OCI-LY1 (cell line): ENCODE data around the gene EML2.

ENCODE experiments used
- H2AFZ ChIP-seq: fragments of 200-600 bp; sonication (generic), shearing (Covaris generic); 2 replicates; pipeline ENCODE4 v1.6.0; 2014; ENCODE audit warnings: antibody characterized with exemption, mild to moderate bottlenecking, low read length
- H3F3A ChIP-seq: fragments of 200-600 bp; sonication (generic), shearing (Covaris generic); 2 replicates; pipeline ENCODE4 v1.6.0; 2014; ENCODE audit warnings: mild to moderate bottlenecking, antibody characterized with exemption, low read length, moderate library complexity; ENCODE audit not compliant: insufficient read depth
- H3K27ac ChIP-seq: fragments of 200-600 bp; sonication (generic); 2 replicates; pipeline ENCODE4 v1.5.1; 2014; ENCODE audit warnings: low read length, mixed run types, mild to moderate bottlenecking, low read depth; ENCODE audit not compliant: poor library complexity, severe bottlenecking
- H3K27me3 ChIP-seq: fragments of 200-600 bp; sonication (generic); 2 replicates; pipeline ENCODE4 v1.6.0; 2014; ENCODE audit warnings: antibody characterized with exemption, mild to moderate bottlenecking, low read length, moderate library complexity; ENCODE audit not compliant: insufficient read depth
- H3K36me3 ChIP-seq: fragments of 200-600 bp; sonication (generic); 2 replicates; pipeline ENCODE4 v1.6.1; 2014; ENCODE audit warnings: mild to moderate bottlenecking, antibody characterized with exemption, low read length, moderate library complexity, mixed read lengths; ENCODE audit not compliant: insufficient read depth
- H3K4me1 ChIP-seq: fragments of 200-600 bp; sonication (generic); 2 replicates; pipeline ENCODE4 v1.5.1; 2014; ENCODE audit warnings: mild to moderate bottlenecking, low read length, moderate library complexity; ENCODE audit not compliant: insufficient read depth, severe bottlenecking
- H3K4me2 ChIP-seq: fragments of 200-600 bp; sonication (generic), shearing (Covaris generic); 2 replicates; pipeline ENCODE4 v1.6.1; 2014; ENCODE audit warnings: low read length
- H3K4me3 ChIP-seq: fragments of 200-600 bp; sonication (generic); 2 replicates; pipeline ENCODE4 v1.5.1; 2014; ENCODE audit warnings: low read length, low read depth, mild to moderate bottlenecking, mixed read lengths; ENCODE audit not compliant: poor library complexity, severe bottlenecking
- H3K79me2 ChIP-seq: fragments of 200-600 bp; shearing (Covaris generic); 2 replicates; pipeline ENCODE4 v1.6.1; 2016; ENCODE audit warnings: mixed run types, low read length, mixed read lengths; ENCODE audit not compliant: insufficient read depth
- H3K9ac ChIP-seq: fragments of 200-600 bp; sonication (generic), shearing (Covaris generic); 2 replicates; pipeline ENCODE4 v1.6.1; 2014; ENCODE audit warnings: mild to moderate bottlenecking, low read length, mixed read lengths
- H3K9me2 ChIP-seq: fragments of 200-600 bp; sonication (generic), shearing (Covaris generic); 2 replicates; pipeline ENCODE4 v1.6.1; 2014; ENCODE audit warnings: low read depth, mild to moderate bottlenecking, low read length, mixed read lengths
- H3K9me3 ChIP-seq: fragments of 200-600 bp; shearing (Covaris generic); 2 replicates; pipeline ENCODE4 v1.6.1; 2014; ENCODE audit warnings: low read length, mixed read lengths
- H4K20me1 ChIP-seq: fragments of 200-600 bp; sonication (generic), shearing (Covaris generic); 2 replicates; pipeline ENCODE4 v1.6.0; 2016; ENCODE audit warnings: mild to moderate bottlenecking, low read length; ENCODE audit not compliant: insufficient read depth
- EZH2 ChIP-seq: fragments of 200-600 bp; sonication (generic), shearing (Covaris generic); IDR thresholded peaks from 2 replicates; pipeline ENCODE4 v1.8.0; 2017; ENCODE audit warnings: borderline replicate concordance, mixed run types, mild to moderate bottlenecking, antibody characterized with exemption, low read length, moderate library complexity, mixed read lengths
- TF ChIP-seq, protein P1 (sequence below): fragments of 200-600 bp; sonication (generic), shearing (Covaris generic); IDR thresholded peaks from 2 replicates; pipeline ENCODE4 v1.5.1; 2017; ENCODE audit warnings: mild to moderate bottlenecking, antibody characterized with exemption, low read length, moderate library complexity, mixed read lengths

EML2 gene

DNA sequence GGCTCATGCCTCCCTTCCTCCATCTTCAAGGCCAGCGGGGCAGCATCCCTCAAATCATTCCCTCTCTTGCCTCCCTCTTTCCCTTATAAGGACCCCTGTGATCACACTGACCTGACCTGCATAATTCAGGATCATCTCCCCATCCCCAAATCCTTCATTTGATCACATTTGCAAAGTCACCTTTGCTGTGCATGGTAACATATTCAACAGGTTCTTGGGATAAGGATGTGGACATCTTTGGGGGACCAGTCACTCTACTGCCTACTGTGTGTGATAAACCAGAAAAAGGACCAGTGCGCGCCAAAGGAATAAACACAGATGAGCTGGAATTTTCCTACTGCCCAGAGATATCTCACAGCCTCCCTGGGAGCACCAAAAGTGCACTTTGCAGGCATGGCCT, 62.5 kb downstream of the EML2 start:
- Histone ChIP-seq H3K27me3 (no peaks in the 10 kb centered on the region), H3K9me2 (no peaks in the 10 kb centered on the region), H3K4me1 (peaks cover 9% of the 10 kb centered on the region), H3F3A (no peaks in the 10 kb centered on the region), H3K4me2 (no peak overlapping the region), H3K79me2 (0 out of 2 replicates have a peak, but pooled peaks cover 3% of the 10 kb centered on the region), H3K9me3 (no peaks in the 10 kb centered on the region), H3K4me3 (no peak overlapping the region), H3K27ac (no peak overlapping the region), H4K20me1 (no peaks in the 10 kb centered on the region), H2AFZ (no peak overlapping the region), H3K36me3 (no peaks in the 10 kb centered on the region; the same call in 1 of the 2 replicates), H3K9ac (no peak overlapping the region)
- TF ChIP-seq EZH2, result no peak

DNA sequence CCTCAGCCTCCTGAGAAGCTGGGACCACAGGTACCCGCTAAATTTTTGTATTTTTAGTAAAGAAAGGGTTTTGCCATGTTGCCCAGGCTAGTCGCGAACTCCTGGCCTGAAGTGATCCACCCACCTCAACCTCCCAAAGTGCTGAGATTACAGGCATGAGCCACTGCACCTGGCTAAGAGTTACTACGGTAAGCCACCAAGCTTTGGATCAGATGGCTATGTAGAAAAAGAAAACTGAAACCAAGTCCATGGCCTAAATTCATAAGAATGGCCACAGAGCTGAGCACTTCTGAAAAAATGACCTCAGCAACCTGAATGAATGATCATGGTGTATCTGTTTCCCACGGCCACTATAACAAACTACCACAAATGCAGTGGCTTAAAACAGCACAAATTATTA, 64.0 kb downstream of the EML2 start:
- no peak overlapping the region; the same call in 1 of the 2 replicates for H3K4me2 ChIP-seq
- no peaks in the 10 kb centered on the region for H3K9me2 ChIP-seq
- H2AFZ ChIP-seq, result no peak overlapping the region
- H3K9me3 ChIP-seq, result no peaks in the 10 kb centered on the region
- no peak for TF ChIP-seq EZH2
- TF ChIP-seq, protein P1, sequence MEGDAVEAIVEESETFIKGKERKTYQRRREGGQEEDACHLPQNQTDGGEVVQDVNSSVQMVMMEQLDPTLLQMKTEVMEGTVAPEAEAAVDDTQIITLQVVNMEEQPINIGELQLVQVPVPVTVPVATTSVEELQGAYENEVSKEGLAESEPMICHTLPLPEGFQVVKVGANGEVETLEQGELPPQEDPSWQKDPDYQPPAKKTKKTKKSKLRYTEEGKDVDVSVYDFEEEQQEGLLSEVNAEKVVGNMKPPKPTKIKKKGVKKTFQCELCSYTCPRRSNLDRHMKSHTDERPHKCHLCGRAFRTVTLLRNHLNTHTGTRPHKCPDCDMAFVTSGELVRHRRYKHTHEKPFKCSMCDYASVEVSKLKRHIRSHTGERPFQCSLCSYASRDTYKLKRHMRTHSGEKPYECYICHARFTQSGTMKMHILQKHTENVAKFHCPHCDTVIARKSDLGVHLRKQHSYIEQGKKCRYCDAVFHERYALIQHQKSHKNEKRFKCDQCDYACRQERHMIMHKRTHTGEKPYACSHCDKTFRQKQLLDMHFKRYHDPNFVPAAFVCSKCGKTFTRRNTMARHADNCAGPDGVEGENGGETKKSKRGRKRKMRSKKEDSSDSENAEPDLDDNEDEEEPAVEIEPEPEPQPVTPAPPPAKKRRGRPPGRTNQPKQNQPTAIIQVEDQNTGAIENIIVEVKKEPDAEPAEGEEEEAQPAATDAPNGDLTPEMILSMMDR, result no peak
- no peak overlapping the region for H3K9ac ChIP-seq
- H3K27ac ChIP-seq, result no peak overlapping the region
- H3K4me1 ChIP-seq, result peaks cover 14% of the 10 kb centered on the region
- no peaks in the 10 kb centered on the region for H3K27me3 ChIP-seq
- no peaks in the 10 kb centered on the region for H4K20me1 ChIP-seq
- H3F3A ChIP-seq, result no peaks in the 10 kb centered on the region
- H3K4me3 ChIP-seq, result no peak overlapping the region
- H3K79me2 ChIP-seq, result 0 out of 2 replicates have a peak, but pooled peaks cover 3% of the 10 kb centered on the region
- H3K36me3 ChIP-seq, result no peaks in the 10 kb centered on the region; the same call in 1 of the 2 replicates

DNA sequence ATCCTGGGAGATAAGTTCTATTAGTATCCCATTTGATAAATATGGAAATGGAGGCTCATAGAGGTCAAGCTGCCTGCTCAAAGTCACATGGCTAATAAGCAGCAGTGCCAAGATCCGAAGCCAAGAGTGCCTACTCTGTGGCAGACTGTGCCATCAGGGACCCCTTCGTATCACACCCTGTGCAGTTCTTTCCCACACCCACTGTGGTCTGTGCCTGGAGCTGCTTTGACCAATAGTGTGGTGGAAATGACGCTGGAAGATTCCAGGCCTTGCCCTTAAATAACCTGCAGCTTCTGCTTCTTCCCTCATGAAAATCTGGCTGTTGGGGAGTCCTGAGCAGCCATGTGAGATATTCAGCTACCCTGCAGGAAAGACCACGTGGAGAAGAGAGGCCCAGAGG, 64.7 kb downstream of the EML2 start:
- H4K20me1 ChIP-seq, result no peaks in the 10 kb centered on the region
- H3K4me3 ChIP-seq, result no peak overlapping the region
- TF ChIP-seq EZH2, result no peak
- no peak overlapping the region for H3K4me2 ChIP-seq
- H3K27me3 ChIP-seq, result no peaks in the 10 kb centered on the region
- H3K9ac ChIP-seq, result no peak overlapping the region
- H3K9me3 ChIP-seq, result no peaks in the 10 kb centered on the region
- H3K27ac ChIP-seq, result peak overlapping the region; percentile 0
- no peaks in the 10 kb centered on the region for H3K9me2 ChIP-seq
- no peaks in the 10 kb centered on the region; the same call in 1 of the 2 replicates for H3F3A ChIP-seq
- no peaks in the 10 kb centered on the region; the same call in 1 of the 2 replicates for H3K36me3 ChIP-seq
- peaks cover 21% of the 10 kb centered on the region for H3K4me1 ChIP-seq
- H2AFZ ChIP-seq, result no peak overlapping the region
- H3K79me2 ChIP-seq, result 0 out of 2 replicates have a peak, but pooled peaks cover 3% of the 10 kb centered on the region

DNA sequence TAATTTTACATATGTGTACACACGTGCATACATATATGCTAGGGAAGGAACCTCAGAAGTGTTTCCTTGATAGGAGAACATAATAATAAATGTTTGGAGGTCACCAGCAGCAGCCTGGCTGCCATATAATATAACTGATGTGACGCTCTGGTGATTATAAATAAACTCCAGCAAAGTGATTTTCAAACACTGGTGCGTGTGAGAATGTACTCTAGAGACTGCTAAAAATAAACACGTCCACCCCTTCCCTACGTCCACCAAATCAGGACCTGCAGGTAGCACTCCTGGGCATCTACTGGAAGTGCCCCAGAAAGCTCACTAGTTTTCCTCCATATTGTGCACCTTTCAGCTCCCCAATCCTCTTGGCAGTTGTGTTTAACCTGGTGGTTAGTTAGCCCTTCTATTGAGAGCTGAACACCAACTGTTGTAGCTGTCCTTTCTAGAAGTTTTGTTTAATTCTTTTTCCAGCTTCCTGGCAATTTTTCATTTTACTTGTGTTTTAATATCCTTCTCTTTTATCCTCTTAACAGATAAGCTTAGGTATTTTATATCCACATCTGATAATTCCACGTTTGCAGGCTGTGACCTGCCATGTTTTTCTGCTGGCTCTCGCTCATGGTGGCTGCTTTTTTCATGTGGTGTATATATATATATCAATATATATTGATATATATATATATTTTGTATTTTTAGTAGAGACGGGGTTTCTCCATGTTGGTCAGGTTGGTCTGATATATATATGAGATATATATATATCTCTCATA, 67.6 kb downstream of the EML2 start:
- Histone ChIP-seq H3K4me3 (no peak overlapping the region), H3F3A (no peaks in the 10 kb centered on the region; the same call in 1 of the 2 replicates)
- TF ChIP-seq, protein P1, result no peak
- no peak for TF ChIP-seq EZH2

More for the DNA sequence above, 67.6 kb downstream of the EML2 start:
- no peaks in the 10 kb centered on the region; the same call in 1 of the 2 replicates for H3K36me3 ChIP-seq
- no peak overlapping the region for H3K27ac ChIP-seq
- H3K9ac ChIP-seq, result no peak overlapping the region
- no peaks in the 10 kb centered on the region for H3K9me3 ChIP-seq
- peaks cover 22% of the 10 kb centered on the region for H3K4me1 ChIP-seq
- H3K9me2 ChIP-seq, result no peaks in the 10 kb centered on the region
- H2AFZ ChIP-seq, result no peak overlapping the region
- H3K27me3 ChIP-seq, result no peaks in the 10 kb centered on the region
- no peak overlapping the region for H3K4me2 ChIP-seq
- 0 out of 2 replicates have a peak, but pooled peaks cover 3% of the 10 kb centered on the region for H3K79me2 ChIP-seq
- no peaks in the 10 kb centered on the region for H4K20me1 ChIP-seq
